Fibroblast of mammary gland (primary cell): Measurements from ENCODE around the gene PTBP3.

ENCODE experiments used
- DNase-seq: peaks from one replicate; pipeline ENCODE4 v3.0.0-alpha.2; 2010; ENCODE audit warnings: low read depth
- H3K4me3 ChIP-seq: 2 replicates; pipeline ENCODE4 v1.5.1; 2011; ENCODE audit warnings: low read depth, mild to moderate bottlenecking, low read length, moderate library complexity; ENCODE audit not compliant: control insufficient read depth
- CTCF ChIP-seq: conservative IDR thresholded peaks from 2 replicates; pipeline ENCODE4 v1.5.1; 2011; ENCODE audit warnings: low read depth, low read length, inconsistent platforms; ENCODE audit not compliant: control insufficient read depth, insufficient read depth

Gene PTBP3

GRCh38 chr9:112175796-112176315 lies 157.6 kb downstream of the PTBP3 start:
- DNase-seq = no peak
- no peak for TF ChIP-seq CTCF
- no peak overlapping the region for H3K4me3 ChIP-seq

GRCh38 chr9:112174965-112175795 lies 158.2 kb downstream of the PTBP3 start, which contains the start of gene SUSD1:
Gene SUSD1 (minus strand): TSS chr9:112175297. CDS start chr9:112175235, 62 bp downstream.
- no peak for DNase-seq
- peak within 1 kb of the TSS; percentile 51 for H3K4me3 ChIP-seq
- TF ChIP-seq CTCF = no peak

GRCh38 chr9:112174222-112174964 lies 159.0 kb downstream of the PTBP3 start:
- peak overlapping the region; percentile 51 for H3K4me3 ChIP-seq
- peak; percentile 25 for DNase-seq
- TF ChIP-seq CTCF = no peak

- no peak for DNase-seq
- TF ChIP-seq CTCF = no peak
- H3K4me3 ChIP-seq = no peak overlapping the region
Measured at GRCh38 chr9:112173489-112174221, 159.8 kb downstream of the PTBP3 start.

GRCh38 chr9:112170968-112171367 lies 162.5 kb downstream of the PTBP3 start:
- no peak for DNase-seq
- H3K4me3 ChIP-seq = no peak overlapping the region
- no peak for TF ChIP-seq CTCF

GRCh38 chr9:112170235-112170634 lies 163.2 kb downstream of the PTBP3 start:
- DNase-seq = no peak
- no peak for TF ChIP-seq CTCF
- H3K4me3 ChIP-seq = no peak overlapping the region
